OCI-LY3 (cell line): ENCODE data around the gene DYNC2LI1.

ENCODE experiments used
- H2AFZ ChIP-seq: fragments of 200-600, 300-600 bp; shearing (Covaris generic); 2 replicates; pipeline ENCODE4 v1.6.0; 2014; ENCODE audit warnings: antibody characterized with exemption, low read depth, low read length
- H3K27ac ChIP-seq: fragments of 200-600, 300-600 bp; sonication (generic); 2 replicates; pipeline ENCODE4 v1.5.1; 2014; ENCODE audit warnings: mild to moderate bottlenecking, low read length, moderate library complexity, mixed read lengths
- H3K27me3 ChIP-seq: fragments of 200-600, 300-600 bp; sonication (generic); 2 replicates; pipeline ENCODE4 v1.6.1; 2014; ENCODE audit warnings: low read depth, low read length, mixed read lengths
- H3K36me3 ChIP-seq: fragments of 200-600, 300-600 bp; sonication (generic); replicated peaks from 2 replicates; pipeline ENCODE3; 2014; ENCODE audit warnings: low read depth, low read length, mixed read lengths
- H3K4me1 ChIP-seq: fragments of 300-600, 200-600 bp; sonication (generic); 2 replicates; pipeline ENCODE4 v1.6.1; 2014; ENCODE audit warnings: low read length, mixed read lengths
- H3K4me2 ChIP-seq: fragments of 200-600, 300-600 bp; sonication (generic); 2 replicates; pipeline ENCODE4 v1.6.1; 2014; ENCODE audit warnings: low read length, mixed read lengths
- H3K4me3 ChIP-seq: fragments of 300-600, 200-600 bp; sonication (generic); 2 replicates; pipeline ENCODE4 v1.5.1; 2014; ENCODE audit warnings: antibody characterized with exemption, mild to moderate bottlenecking, low read length, moderate library complexity
- H3K79me2 ChIP-seq: fragments of 300-600, 200-600 bp; shearing (Covaris generic); 2 replicates; pipeline ENCODE4 v1.6.1; 2014; ENCODE audit warnings: mild to moderate bottlenecking, low read length, mixed read lengths
- H3K9ac ChIP-seq: fragments of 300-600, 200-600 bp; shearing (Covaris generic); 2 replicates; pipeline ENCODE4 v1.6.0; 2014; ENCODE audit warnings: mild to moderate bottlenecking, low read length, moderate library complexity
- H3K9me3 ChIP-seq: fragments of 200-600, 300-600 bp; shearing (Covaris generic); 2 replicates; pipeline ENCODE4 v1.6.1; 2014; ENCODE audit warnings: low read length, mixed read lengths; ENCODE audit not compliant: insufficient read depth
- H4K20me1 ChIP-seq: fragments of 200-600, 300-600 bp; sonication (generic); 2 replicates; pipeline ENCODE4 v1.6.1; 2016; ENCODE audit warnings: low read length, mixed read lengths; ENCODE audit not compliant: insufficient read depth
- CTCF ChIP-seq: fragments of 200-600, 300-600 bp; sonication (generic); IDR thresholded peaks from 2 replicates; pipeline ENCODE4 v1.5.1; 2014; ENCODE audit warnings: antibody characterized with exemption, low read length, low read depth
- EZH2phosphoT487 ChIP-seq: fragments of 200-600 bp; shearing (Covaris generic); IDR thresholded peaks from 2 replicates; pipeline ENCODE4 v1.6.1; 2018; ENCODE audit warnings: antibody characterized with exemption, mixed run types, low read depth

Gene DYNC2LI1

GRCh38 chr2:43754180-43754579, 19.7 kb upstream of the DYNC2LI1 start:
- no peaks in the 10 kb centered on the region for H3K4me1 ChIP-seq
- H3K79me2 ChIP-seq: no peaks in the 10 kb centered on the region
- H3K27ac ChIP-seq: no peak overlapping the region
- H3K27me3 ChIP-seq: no peaks in the 10 kb centered on the region
- H3K4me3 ChIP-seq: no peak overlapping the region
- no peak overlapping the region for H3K4me2 ChIP-seq
- H2AFZ ChIP-seq: no peak overlapping the region
- H3K9me3 ChIP-seq: no peaks in the 10 kb centered on the region
- no peak overlapping the region for H3K9ac ChIP-seq
- TF ChIP-seq EZH2phosphoT487: no peak
- TF ChIP-seq CTCF: no peak
- no peaks in the 10 kb centered on the region for H3K36me3 ChIP-seq
- H4K20me1 ChIP-seq: no peaks in the 10 kb centered on the region

- Histone ChIP-seq H3K4me1 (no peaks in the 10 kb centered on the region), H4K20me1 (no peaks in the 10 kb centered on the region), H3K36me3 (no peaks in the 10 kb centered on the region), H3K4me2 (no peak overlapping the region), H3K27ac (no peak overlapping the region), H3K79me2 (no peaks in the 10 kb centered on the region), H3K4me3 (no peak overlapping the region), H2AFZ (no peak overlapping the region), H3K27me3 (no peaks in the 10 kb centered on the region), H3K9me3 (no peaks in the 10 kb centered on the region), H3K9ac (no peak overlapping the region)
- TF ChIP-seq EZH2phosphoT487: no peak
- no peak for TF ChIP-seq CTCF
Measured at GRCh38 chr2:43758739-43759138, 15.1 kb upstream of the DYNC2LI1 start.

GRCh38 chr2:43759195-43759594, 14.6 kb upstream of the DYNC2LI1 start:
- Histone ChIP-seq H3K9me3 (no peaks in the 10 kb centered on the region), H4K20me1 (no peaks in the 10 kb centered on the region), H3K4me1 (no peaks in the 10 kb centered on the region), H3K9ac (no peak overlapping the region), H3K4me2 (no peak overlapping the region), H3K27ac (no peak overlapping the region), H3K79me2 (no peaks in the 10 kb centered on the region), H3K36me3 (no peaks in the 10 kb centered on the region), H3K4me3 (no peak overlapping the region), H2AFZ (no peak overlapping the region), H3K27me3 (no peaks in the 10 kb centered on the region)
- no peak for TF ChIP-seq EZH2phosphoT487

GRCh38 chr2:43762286-43762685, 11.6 kb upstream of the DYNC2LI1 start:
- H3K27ac ChIP-seq: no peak overlapping the region
- no peak overlapping the region for H2AFZ ChIP-seq
- H3K9ac ChIP-seq: no peak overlapping the region
- H3K27me3 ChIP-seq: no peaks in the 10 kb centered on the region
- no peaks in the 10 kb centered on the region for H3K79me2 ChIP-seq
- H3K4me3 ChIP-seq: no peak overlapping the region
- no peaks in the 10 kb centered on the region for H3K4me1 ChIP-seq
- no peak for TF ChIP-seq EZH2phosphoT487
- TF ChIP-seq CTCF: no peak
- H4K20me1 ChIP-seq: no peaks in the 10 kb centered on the region
- H3K9me3 ChIP-seq: no peaks in the 10 kb centered on the region
- H3K4me2 ChIP-seq: no peak overlapping the region
- no peaks in the 10 kb centered on the region for H3K36me3 ChIP-seq

- Histone ChIP-seq H3K9ac (no peak overlapping the region), H3K9me3 (no peaks in the 10 kb centered on the region), H3K4me1 (no peaks in the 10 kb centered on the region), H2AFZ (no peak overlapping the region), H3K27ac (no peak overlapping the region), H3K4me3 (no peak overlapping the region), H3K36me3 (no peaks in the 10 kb centered on the region), H3K27me3 (0 out of 2 replicates have a peak, but pooled peaks cover 2% of the 10 kb centered on the region), H4K20me1 (no peaks in the 10 kb centered on the region), H3K79me2 (no peaks in the 10 kb centered on the region), H3K4me2 (no peak overlapping the region)
- TF ChIP-seq CTCF: no peak
- no peak for TF ChIP-seq EZH2phosphoT487
Measured at GRCh38 chr2:43763091-43763490, 10.7 kb upstream of the DYNC2LI1 start.
